CD4-positive, alpha-beta memory T cell (primary cell): Measurements from ENCODE around the gene DAB2. TPM values are rescaled to one million over a fixed set of nuclear protein-coding genes. Genes with fewer than 3 reads are reported as not detected.

Experiments
- CTCF ChIA-PET: fragments of 350-600 bp; sonication (Branson Sonifier 250); formaldehyde crosslinking; loops from one replicate; lab custom pipeline; 2021; ENCODE audit warnings: inconsistent platforms; ENCODE audit not compliant: partially characterized antibody; lab: Charles Lee
- POLR2A ChIA-PET: fragments of 350-600 bp; sonication (Branson Sonifier 250); formaldehyde crosslinking; loops from one replicate; lab custom pipeline; 2021; ENCODE audit not compliant: partially characterized antibody; lab: Charles Lee
- DNase-seq, 5 donors: peaks; one replicate each; pipeline versions ENCODE4 v3.0.0 to v3.0.0-alpha.2; 2020 to 2022; ENCODE audit warnings: mixed read lengths in 1 of 5
- H3K27ac ChIP-seq: one replicate; pipeline ENCODE4 v1.7.0; 2013; ENCODE audit warnings: low read depth, low read length
- H3K27me3 ChIP-seq: 2 replicates; pipeline ENCODE4 v1.7.0; 2013; ENCODE audit warnings: mild to moderate bottlenecking, low read length, moderate library complexity; ENCODE audit not compliant: insufficient read depth
- H3K36me3 ChIP-seq: 2 replicates; pipeline ENCODE4 v1.7.0; 2013; ENCODE audit warnings: mild to moderate bottlenecking, low read length, moderate library complexity; ENCODE audit not compliant: insufficient read depth
- H3K4me1 ChIP-seq: 2 replicates; pipeline ENCODE4 v1.7.0; 2013; ENCODE audit warnings: mild to moderate bottlenecking, low read length, moderate library complexity; ENCODE audit not compliant: insufficient read depth
- H3K4me3 ChIP-seq, 2 donors: one replicate each; pipeline ENCODE4 v1.7.0; 2013; ENCODE audit warnings: low read length in 2 of 2, mild to moderate bottlenecking in 1 of 2
- H3K9me3 ChIP-seq, 2 donors: one replicate each; pipeline ENCODE4 v1.7.0; 2013; ENCODE audit warnings: low read length in 2 of 2, control low read depth in 1 of 2; ENCODE audit not compliant: control insufficient read depth in 1 of 2
- H3K27ac Mint-ChIP-seq, 7 donors: one replicate each; pipeline ENCODE4 v1.8.0; 2020 to 2021; ENCODE audit warnings: mixed read lengths in 7 of 7, mild to moderate bottlenecking in 6 of 7, inconsistent platforms in 3 of 7, moderate library complexity in 3 of 7
- H3K27me3 Mint-ChIP-seq, 2 donors: one replicate each; pipeline ENCODE4 v1.8.0; 2020 to 2021; ENCODE audit warnings: mixed read lengths in 2 of 2
- H3K36me3 Mint-ChIP-seq, 2 donors: one replicate each; pipeline ENCODE4 v1.8.0; 2020 to 2021; ENCODE audit warnings: mixed read lengths in 2 of 2, inconsistent platforms in 1 of 2, mild to moderate bottlenecking in 1 of 2
- H3K4me1 Mint-ChIP-seq, 4 donors: one replicate each; pipeline ENCODE4 v1.8.0; 2020 to 2021; ENCODE audit warnings: mixed read lengths in 4 of 4, mild to moderate bottlenecking in 1 of 4
- H3K4me3 Mint-ChIP-seq, 8 donors: one replicate each; pipeline ENCODE4 v1.8.0; 2020 to 2021; ENCODE audit warnings: mixed read lengths in 8 of 8, mild to moderate bottlenecking in 7 of 8, moderate library complexity in 6 of 8, inconsistent platforms in 3 of 8
- H3K9me3 Mint-ChIP-seq, 8 donors: one replicate each; pipeline ENCODE4 v1.8.0; 2020 to 2021; ENCODE audit warnings: mixed read lengths in 8 of 8, mild to moderate bottlenecking in 5 of 8, inconsistent platforms in 3 of 8, moderate library complexity in 1 of 8
- intact Hi-C: fragments of 100-400 bp; cut with micrococcal nuclease; formaldehyde crosslinking; loops from one replicate; pipeline ENCODE4 v1.15.1; 2023
- polyA plus RNA-seq, 2 donors: library from polyadenylated mRNA; unstranded; fragments of 300-500 nt; fragmentation: Illumina TruSeq; gene quantifications; one replicate each; pipeline ENCODE4 v1.2.3, GENCODE V29; 2021
- total RNA-seq, 2 experiments: library from RNA; stranded (reverse); gene quantifications; one replicate each; pipeline ENCODE4 v1.2.3, GENCODE V29; 2021

Gene DAB2
- total and polyA plus RNA-seq, 4 experiments from 2014 or later, result 2.3 to 2.9 TPM; not detected in 2

- Histone ChIP-seq H3K27ac (no peak overlapping the region), H3K9me3 (no peaks in the 10 kb centered on the region), H3K4me1 (no peaks in the 10 kb centered on the region), H3K27me3 (no peaks in the 10 kb centered on the region), H3K4me3 (no peak overlapping the region), H3K36me3 (no peaks in the 10 kb centered on the region)
- intact Hi-C loops, result no loop called here
- DNase-seq, result no peak
- Mint-ChIP-seq H3K9me3 (peaks cover 0 to 3% (median 0%) of the 10 kb centered on the region in 8 donors), H3K27ac (no peak overlapping the region), H3K27me3 (no peaks in the 10 kb centered on the region), H3K4me3 (no peak overlapping the region), H3K36me3 (no peaks in the 10 kb centered on the region), H3K4me1 (peaks cover 0 to 6% (median 0%) of the 10 kb centered on the region in 4 donors)
- ChIA-PET CTCF (interaction anchor here (1.3 kb wide), 1 partner anchor 12 kb away, joined by 3 read pairs; no protein-coding TSS in a partner anchor), POLR2A (interaction anchor here (0.6 kb wide), 1 partner anchor 11 kb away, joined by 3 read pairs; no protein-coding TSS in a partner anchor)
Observed at GRCh38 chr5:39360471-39361111, 64.2 kb downstream of the DAB2 start.

GRCh38 chr5:39356263-39356662 is 68.5 kb downstream of the DAB2 start:
- Histone ChIP-seq H3K9me3 (no peaks in the 10 kb centered on the region), H3K27me3 (no peaks in the 10 kb centered on the region), H3K27ac (no peak overlapping the region), H3K4me1 (no peaks in the 10 kb centered on the region), H3K4me3 (no peak overlapping the region), H3K36me3 (no peaks in the 10 kb centered on the region)
- Mint-ChIP-seq H3K36me3 (peaks cover 0 to 5% of the 10 kb centered on the region in 2 donors), H3K27ac (no peak overlapping the region), H3K9me3 (peaks cover 0 to 15% (median 14%) of the 10 kb centered on the region in 8 donors), H3K4me1 (peaks cover 0 to 6% (median 0%) of the 10 kb centered on the region in 4 donors), H3K4me3 (no peak overlapping the region), H3K27me3 (no peaks in the 10 kb centered on the region)
- ChIA-PET CTCF (interaction anchor here (0.8 kb wide), 1 partner anchor 20 kb away, joined by 5 read pairs; no protein-coding TSS in a partner anchor), POLR2A (no interaction called here)
- no peak for DNase-seq
- intact Hi-C loops, result no loop called here

GRCh38 chr5:39355324-39355723 is 69.5 kb downstream of the DAB2 start:
- POLR2A ChIA-PET, result no interaction called here
- no peak overlapping the region for H3K4me3 Mint-ChIP-seq
- H3K36me3 Mint-ChIP-seq, result peaks cover 0 to 5% of the 10 kb centered on the region in 2 donors
- no peaks in the 10 kb centered on the region for H3K36me3 ChIP-seq
- no peak for DNase-seq
- no peak overlapping the region for H3K27ac Mint-ChIP-seq
- CTCF ChIA-PET, result interaction anchor here (2.7 kb wide), 1 partner anchor 21 kb away, joined by 12 read pairs; no protein-coding TSS in a partner anchor
- peaks cover 0 to under 1% (median 0%) of the 10 kb centered on the region in 4 donors for H3K4me1 Mint-ChIP-seq
- H3K27me3 Mint-ChIP-seq, result no peaks in the 10 kb centered on the region
- no peaks in the 10 kb centered on the region for H3K4me1 ChIP-seq
- no peak overlapping the region for H3K4me3 ChIP-seq
- no peaks in the 10 kb centered on the region for H3K27me3 ChIP-seq
- peaks cover 0 to 23% (median 16%) of the 10 kb centered on the region in 8 donors for H3K9me3 Mint-ChIP-seq
- intact Hi-C loops, result no loop called here
- no peaks in the 10 kb centered on the region for H3K9me3 ChIP-seq
- H3K27ac ChIP-seq, result no peak overlapping the region

- no peaks in the 10 kb centered on the region for H3K36me3 ChIP-seq
- no peak overlapping the region for H3K27ac ChIP-seq
- no peak overlapping the region for H3K4me3 ChIP-seq
- no peaks in the 10 kb centered on the region for H3K4me1 ChIP-seq
- Mint-ChIP-seq H3K9me3 (peaks cover 6 to 31% (median 20%) of the 10 kb centered on the region in 8 donors), H3K4me3 (no peak overlapping the region), H3K27me3 (no peaks in the 10 kb centered on the region), H3K4me1 (no peaks in the 10 kb centered on the region), H3K27ac (no peak overlapping the region), H3K36me3 (peaks cover 0 to 5% of the 10 kb centered on the region in 2 donors)
- CTCF ChIA-PET, result interaction anchor here (0.6 to 2.7 kb wide), 4 partner anchors 9 to 24 kb away, joined by 3 to 12 read pairs (median 4); no protein-coding TSS in a partner anchor
- intact Hi-C loops, result no loop called here
- DNase-seq, result no peak
- POLR2A ChIA-PET, result no interaction called here
- H3K9me3 ChIP-seq, result no peaks in the 10 kb centered on the region
- no peaks in the 10 kb centered on the region for H3K27me3 ChIP-seq
Observed at GRCh38 chr5:39353717-39354399, 70.9 kb downstream of the DAB2 start.

- DNase-seq, result no peak
- Mint-ChIP-seq H3K9me3 (peaks cover 6 to 31% (median 20%) of the 10 kb centered on the region in 8 donors), H3K27ac (no peak overlapping the region), H3K27me3 (no peaks in the 10 kb centered on the region), H3K36me3 (peaks cover 0 to 5% of the 10 kb centered on the region in 2 donors), H3K4me1 (no peaks in the 10 kb centered on the region), H3K4me3 (no peak overlapping the region)
- ChIA-PET CTCF (interaction anchor here (1.3 to 2.7 kb wide), 2 partner anchors 10 to 23 kb away, joined by 4 to 12 read pairs; no protein-coding TSS in a partner anchor), POLR2A (no interaction called here)
- H3K4me3 ChIP-seq, result no peak overlapping the region
- H3K27me3 ChIP-seq, result no peaks in the 10 kb centered on the region
- no peaks in the 10 kb centered on the region for H3K9me3 ChIP-seq
- no peaks in the 10 kb centered on the region for H3K4me1 ChIP-seq
- H3K27ac ChIP-seq, result no peak overlapping the region
- intact Hi-C loops, result no loop called here
- H3K36me3 ChIP-seq, result no peaks in the 10 kb centered on the region
Observed at GRCh38 chr5:39352951-39353350, 71.8 kb downstream of the DAB2 start.

GRCh38 chr5:39352170-39352569 is 72.6 kb downstream of the DAB2 start:
- no peaks in the 10 kb centered on the region for H3K9me3 ChIP-seq
- Mint-ChIP-seq H3K27me3 (peaks cover 2% of the 10 kb centered on the region in 2 donors), H3K4me1 (no peaks in the 10 kb centered on the region), H3K4me3 (no peak overlapping the region), H3K27ac (no peak overlapping the region), H3K36me3 (peaks cover 0 to 5% of the 10 kb centered on the region in 2 donors), H3K9me3 (peaks cover 9 to 31% (median 21%) of the 10 kb centered on the region in 8 donors)
- no peaks in the 10 kb centered on the region for H3K36me3 ChIP-seq
- no peak overlapping the region for H3K27ac ChIP-seq
- no peaks in the 10 kb centered on the region for H3K27me3 ChIP-seq
- no peaks in the 10 kb centered on the region for H3K4me1 ChIP-seq
- intact Hi-C loops, result no loop called here
- POLR2A ChIA-PET, result no interaction called here
- no peak overlapping the region for H3K4me3 ChIP-seq
- no peak for DNase-seq
- CTCF ChIA-PET, result no interaction called here

GRCh38 chr5:39349484-39349883 is 75.3 kb downstream of the DAB2 start:
- no peak overlapping the region for H3K4me3 Mint-ChIP-seq
- peaks cover 9 to 10% of the 10 kb centered on the region in 2 donors for H3K27me3 Mint-ChIP-seq
- intact Hi-C loops, result no loop called here
- H3K36me3 ChIP-seq, result no peaks in the 10 kb centered on the region
- no peak overlapping the region for H3K27ac ChIP-seq
- no peaks in the 10 kb centered on the region for H3K27me3 ChIP-seq
- no peaks in the 10 kb centered on the region for H3K4me1 Mint-ChIP-seq
- no peak for DNase-seq
- H3K9me3 ChIP-seq, result no peaks in the 10 kb centered on the region
- ChIA-PET POLR2A (interaction anchor here (0.6 kb wide), 1 partner anchor 11 kb away, joined by 3 read pairs; no protein-coding TSS in a partner anchor), CTCF (no interaction called here)
- peaks cover 0 to 5% of the 10 kb centered on the region in 2 donors for H3K36me3 Mint-ChIP-seq
- peaks cover 9 to 41% (median 26%) of the 10 kb centered on the region in 8 donors for H3K9me3 Mint-ChIP-seq
- no peak overlapping the region for H3K27ac Mint-ChIP-seq
- no peaks in the 10 kb centered on the region for H3K4me1 ChIP-seq
- no peak overlapping the region for H3K4me3 ChIP-seq
